ENCODE measurements around the gene GABRA5. TPM values are rescaled to one million over a fixed set of nuclear protein-coding genes. Genes with fewer than 3 reads are reported as not detected.

GABRA5 gene
- total RNA-seq, 1 experiment from 2014 or later: 0.59 TPM

GRCh38 chr15:26921433-26921832, 54.6 kb downstream of the GABRA5 start:
- no peak for DNase-seq (ENCODE audit: low read depth)

DNA sequence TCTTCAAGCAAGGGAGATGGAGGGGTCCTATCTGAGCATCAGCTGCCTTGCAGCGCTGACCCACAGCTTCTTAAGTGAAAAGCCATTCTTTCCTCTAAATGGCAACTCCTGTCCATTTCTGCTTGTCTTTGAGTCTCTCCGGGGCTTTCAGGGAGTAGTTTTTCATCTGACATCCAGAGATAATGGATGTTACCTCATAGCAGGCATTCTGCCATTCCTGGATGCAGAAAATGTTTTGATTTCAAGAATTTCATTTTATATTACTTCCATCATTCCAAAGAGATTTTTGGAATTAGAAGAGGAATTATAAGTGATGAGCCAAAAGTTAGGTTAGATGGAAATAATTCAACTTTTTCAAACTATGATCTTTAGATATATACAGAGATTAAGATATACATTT, 59.2 kb downstream of the GABRA5 start:
- DNase-seq (ENCODE audit: low read depth): no peak

- DNase-seq (ENCODE audit: low read depth): no peak
Observed at GRCh38 chr15:26928051-26928450, 61.2 kb downstream of the GABRA5 start.

DNA sequence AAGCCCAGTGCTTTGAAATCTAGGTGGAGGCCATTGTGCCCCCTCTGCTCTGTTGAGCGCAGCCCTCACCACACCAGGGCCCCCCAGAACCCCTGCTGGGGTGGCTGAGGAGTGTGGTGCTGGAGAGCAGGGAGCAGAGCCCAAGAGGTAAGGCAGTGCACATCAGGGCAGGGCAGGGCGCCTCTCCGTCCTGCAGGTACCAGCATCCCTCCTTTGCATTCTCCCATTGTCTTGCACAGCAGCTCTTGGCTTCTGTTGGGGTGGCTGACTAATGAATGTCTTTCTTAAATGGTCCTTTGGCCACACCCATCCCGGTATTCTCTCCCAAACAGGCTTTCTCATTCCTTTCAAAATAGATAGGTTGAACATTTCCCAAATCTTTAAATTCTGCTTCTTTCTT, 62.7 kb downstream of the GABRA5 start:
- DNase-seq (ENCODE audit: low read depth): no peak

- DNase-seq (ENCODE audit: low read depth): no peak
Observed at GRCh38 chr15:26934848-26935247, 68.0 kb downstream of the GABRA5 start.

GRCh38 chr15:26935322-26935721, 68.5 kb downstream of the GABRA5 start:
- no peak for DNase-seq (ENCODE audit: low read depth)

- no peak for DNase-seq (ENCODE audit: low read depth)
Observed at GRCh38 chr15:26936502-26936901, 69.6 kb downstream of the GABRA5 start.

- DNase-seq (ENCODE audit: low read depth): no peak
Observed at GRCh38 chr15:26937134-26937533, 70.3 kb downstream of the GABRA5 start.

DNA sequence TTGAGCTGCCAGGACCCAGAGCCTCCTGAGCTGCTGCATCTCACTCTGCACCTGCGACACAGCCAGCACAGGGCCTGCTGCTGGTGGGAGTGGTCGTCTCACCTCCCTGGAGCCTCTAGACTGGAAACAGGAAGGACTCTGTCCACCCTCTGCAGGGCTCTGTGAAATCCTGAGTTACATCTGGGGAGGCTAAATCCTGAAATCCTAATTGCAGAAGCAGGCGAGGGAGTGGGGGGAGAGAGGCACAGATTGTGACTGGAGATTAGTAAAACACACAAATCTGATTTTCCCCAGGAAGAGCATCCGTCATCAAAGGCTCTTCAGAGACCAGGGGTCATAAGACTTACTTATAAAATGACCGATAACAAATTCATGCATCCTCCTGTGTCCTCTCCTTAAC, 72.5 kb downstream of the GABRA5 start:
- no peak for DNase-seq (ENCODE audit: low read depth)

GRCh38 chr15:26941489-26941888, 74.6 kb downstream of the GABRA5 start:
- no peak for DNase-seq (ENCODE audit: low read depth)

- no peak for DNase-seq (ENCODE audit: low read depth)
Observed at GRCh38 chr15:26943866-26944265, 77.0 kb downstream of the GABRA5 start.

DNA sequence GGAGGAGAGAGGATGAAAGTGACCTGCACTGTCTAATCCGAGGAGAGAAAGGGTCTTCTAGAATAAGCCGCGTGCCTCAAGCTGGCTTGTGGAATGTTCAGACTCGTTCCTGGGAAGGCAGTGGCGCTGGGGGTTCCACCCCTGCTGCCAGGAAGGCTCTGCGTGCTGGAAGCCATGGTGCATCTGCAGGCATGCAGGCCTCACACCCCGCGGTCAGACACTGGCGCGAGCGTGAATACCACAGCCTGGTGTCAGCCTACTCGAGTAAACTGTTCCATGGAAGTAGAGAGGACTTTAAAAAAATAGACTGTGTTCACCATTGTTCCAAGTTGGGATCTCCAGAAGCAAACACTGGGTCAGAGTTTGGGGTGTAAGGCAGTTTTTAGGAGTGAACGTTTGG, 78.2 kb downstream of the GABRA5 start:
- DNase-seq (ENCODE audit: low read depth): no peak

DNA sequence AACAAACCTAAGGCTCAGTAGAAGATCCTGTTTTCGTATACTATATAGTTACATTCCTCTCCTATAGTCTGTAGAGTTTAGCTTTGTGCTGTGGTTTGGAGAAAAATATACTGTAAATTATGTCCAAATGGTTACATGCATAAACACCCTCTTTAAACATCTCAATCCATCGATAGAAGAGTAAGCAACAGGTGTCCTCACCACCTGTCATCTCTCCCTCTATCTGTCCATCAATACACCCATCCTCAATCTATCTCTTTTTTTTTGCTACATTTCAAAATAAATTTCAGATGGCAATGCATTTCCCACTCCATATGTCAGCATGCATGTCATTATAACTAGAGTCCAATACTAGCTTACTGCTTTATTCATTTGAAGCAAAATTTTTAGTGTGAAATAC, 83.1 kb downstream of the GABRA5 start:
- DNase-seq (ENCODE audit: low read depth): no peak

- DNase-seq (ENCODE audit: low read depth): no peak
Observed at GRCh38 chr15:26954403-26954802, 87.5 kb downstream of the GABRA5 start.

DNA sequence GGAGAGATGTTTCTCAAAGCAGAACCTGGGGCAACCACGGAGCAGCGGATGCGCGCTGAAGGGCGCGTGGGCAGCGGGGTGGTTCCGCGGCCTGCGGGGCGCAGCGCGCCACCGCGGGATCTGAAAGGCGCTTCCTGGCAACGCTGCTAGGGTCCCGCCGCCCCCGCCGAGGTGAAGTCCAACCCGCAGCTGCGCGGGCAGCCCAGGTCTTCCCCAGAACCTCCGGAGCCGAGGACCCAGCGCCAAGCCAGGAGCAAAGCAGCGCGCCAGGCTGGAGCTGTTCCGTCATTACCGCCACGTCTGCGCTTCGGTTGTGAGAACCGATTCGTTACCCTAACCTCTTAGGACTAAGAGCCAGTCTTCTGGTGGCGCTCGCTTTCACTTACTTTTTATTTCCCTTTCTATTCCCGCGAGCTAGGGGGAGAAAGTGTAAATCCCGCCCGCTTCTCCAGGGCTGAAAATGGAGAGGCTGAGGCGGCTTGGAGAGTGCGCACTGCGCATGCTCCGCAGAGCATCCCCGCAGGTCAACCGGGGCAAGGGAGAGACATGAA, 100.9 kb downstream of the GABRA5 start:
- no peak for DNase-seq (ENCODE audit: low read depth)

DNA sequence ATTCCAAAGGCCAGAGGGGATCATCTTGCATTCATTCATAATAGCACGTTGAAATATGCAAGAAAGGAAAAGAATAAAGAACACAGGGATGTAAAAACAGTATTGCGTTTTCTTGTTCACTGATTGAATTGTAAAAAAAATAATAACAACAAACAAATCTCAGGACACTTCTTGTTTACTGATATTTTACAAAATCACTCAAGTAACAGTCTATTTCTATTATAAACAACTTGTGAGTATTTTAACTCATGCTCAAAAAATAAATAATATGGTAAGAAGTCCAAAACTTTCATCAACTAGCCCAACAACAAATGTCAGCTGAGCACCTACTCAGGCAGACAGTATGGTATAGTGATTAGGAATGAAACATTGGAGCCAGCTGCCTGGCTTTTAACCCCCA, 101.9 kb downstream of the GABRA5 start:
- DNase-seq (ENCODE audit: low read depth): no peak

DNA sequence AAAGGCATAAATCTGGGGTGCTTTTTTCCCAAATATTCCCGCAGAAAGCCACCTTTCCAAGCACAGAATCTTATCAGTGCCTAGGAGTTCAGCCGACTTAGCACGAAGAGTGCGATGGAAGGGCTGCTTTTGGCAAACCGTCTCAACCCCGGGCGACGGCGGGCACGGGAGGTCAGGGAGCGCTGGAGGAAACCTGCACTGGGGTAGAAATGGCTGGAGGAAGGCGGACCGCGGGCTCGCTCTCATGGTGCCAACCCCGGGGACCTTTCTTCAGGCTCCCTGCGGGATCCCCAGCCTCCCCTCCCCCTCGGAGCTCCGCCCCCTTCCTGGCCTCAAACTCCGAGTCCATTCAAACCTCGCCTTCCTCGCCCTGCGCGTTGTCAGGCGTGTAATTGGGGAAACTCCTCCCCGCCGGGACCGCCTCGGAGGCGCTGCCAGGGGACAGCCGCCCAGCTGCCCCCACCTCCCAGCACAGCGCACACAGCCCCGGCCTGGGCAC, 103.9 kb downstream of the GABRA5 start, which contains the start of gene GABRG3:
Gene GABRG3, plus strand, starts transcription at position 470 of the 499 bp plus-strand sequence.
- no peak for DNase-seq (ENCODE audit: low read depth)

GRCh38 chr15:26971271-26972018, 104.6 kb downstream of the GABRA5 start:
- no peak for DNase-seq (ENCODE audit: low read depth)

GRCh38 chr15:26972636-26973035, 105.8 kb downstream of the GABRA5 start:
- DNase-seq (ENCODE audit: low read depth): no peak

DNA sequence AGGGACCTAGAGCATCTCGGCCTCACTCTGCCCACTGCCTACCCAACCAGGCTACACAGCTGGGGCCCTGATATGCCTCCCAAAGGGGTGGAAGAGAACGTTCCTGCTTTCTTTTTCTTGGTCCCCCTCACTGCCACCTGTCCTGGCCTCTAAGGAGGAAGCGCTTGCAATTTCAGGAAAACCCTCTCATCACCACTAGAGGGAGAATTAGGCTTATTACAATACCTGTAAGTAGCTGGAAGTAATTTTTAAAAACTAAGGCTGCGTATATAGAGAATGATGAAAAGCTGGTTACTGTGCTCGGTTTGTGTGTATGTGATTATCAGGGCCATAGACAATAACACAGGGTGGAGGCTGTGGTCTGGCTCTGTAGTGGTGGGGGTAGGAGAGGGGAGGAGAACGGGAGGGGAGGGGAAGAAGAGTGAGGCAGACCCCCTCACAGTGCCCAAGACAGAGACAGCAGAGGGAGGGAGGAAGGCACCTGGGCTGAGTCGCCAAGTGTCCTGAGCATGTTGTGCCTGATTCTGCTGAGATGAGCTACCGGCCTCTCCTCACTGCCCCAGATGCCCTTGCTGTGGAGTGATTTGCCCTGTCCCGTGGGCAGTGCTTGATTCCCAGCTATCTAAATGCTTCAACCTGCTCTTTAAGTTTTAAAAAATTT, 107.4 kb downstream of the GABRA5 start:
- DNase-seq (ENCODE audit: low read depth): no peak

- DNase-seq (ENCODE audit: low read depth): no peak
Observed at GRCh38 chr15:26981492-26981891, 114.6 kb downstream of the GABRA5 start.

- DNase-seq (ENCODE audit: low read depth): no peak
Observed at GRCh38 chr15:26983822-26984221, 117.0 kb downstream of the GABRA5 start.

DNA sequence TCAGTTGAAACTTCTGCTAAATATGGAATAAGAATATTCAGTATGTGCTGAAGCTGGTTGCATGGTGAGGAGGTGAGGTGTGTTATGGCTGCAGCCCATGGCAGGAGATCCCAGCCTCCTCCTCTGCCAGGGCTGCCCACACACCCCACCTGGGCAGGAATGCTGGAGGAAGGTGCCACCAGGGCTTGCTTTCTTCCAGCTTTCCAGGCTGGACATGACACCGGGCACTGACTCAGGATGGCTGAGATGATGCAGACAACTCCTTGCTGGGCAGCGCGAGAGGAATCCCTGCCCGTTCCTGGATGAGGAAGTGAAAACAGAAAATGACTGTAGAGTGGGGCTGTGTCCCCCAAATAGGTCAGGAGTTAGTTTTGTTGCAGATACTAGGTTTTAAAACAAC, 118.2 kb downstream of the GABRA5 start:
- DNase-seq (ENCODE audit: low read depth): no peak

Data from HT1080 (cell line).